ENCODE data around the gene ECT2. TPM values are rescaled to one million over a fixed set of nuclear protein-coding genes. Genes with fewer than 3 reads are reported as not detected.

The ECT2 gene
- polyA plus RNA-seq, 1 of the 3 experiments (the other 2 are of a cell fraction): 8.6 TPM

DNA sequence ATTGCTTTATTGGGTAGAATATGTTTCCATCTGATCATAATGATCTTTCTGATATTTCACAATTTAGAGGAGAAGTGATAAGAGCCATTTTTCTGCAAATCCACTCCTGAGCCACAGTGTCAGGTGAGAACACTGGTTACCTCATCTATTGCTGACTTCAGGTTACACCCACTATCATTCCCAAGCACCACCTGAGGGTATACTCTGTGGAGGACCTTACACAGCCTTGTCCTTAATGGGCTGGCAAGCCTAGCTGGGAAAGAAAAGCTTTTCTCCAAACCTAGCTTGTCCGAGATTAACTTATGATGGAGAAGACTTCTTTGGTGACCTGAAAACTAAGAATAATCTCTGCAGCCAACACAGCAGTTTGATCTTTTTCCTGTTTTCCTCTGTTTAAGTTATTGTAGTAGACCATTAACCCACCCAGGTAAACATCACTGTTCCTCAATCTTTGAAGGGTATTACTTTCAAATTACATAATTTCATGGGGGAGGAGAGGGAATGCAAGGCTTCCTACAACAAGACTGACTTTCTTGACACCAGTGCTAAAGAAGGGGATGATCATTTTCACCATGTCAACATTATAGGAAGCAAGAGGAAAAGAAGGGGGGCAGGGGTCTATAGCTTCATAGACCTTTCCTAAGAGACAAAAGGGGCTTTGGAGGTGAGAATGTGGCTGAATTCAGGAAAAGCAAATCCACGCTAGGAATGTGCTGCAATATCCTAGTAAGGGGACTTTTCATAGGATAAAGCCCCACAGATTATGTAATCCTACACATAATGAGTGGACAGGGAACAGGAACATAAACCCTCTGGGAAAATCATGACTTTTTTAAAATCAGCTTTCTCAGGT is 41.4 kb upstream of the ECT2 start:
- peak overlapping the region; percentile 90; the same call in 1 of the 2 replicates for H3K9ac ChIP-seq
- no peaks in the 10 kb centered on the region for H3K9me3 ChIP-seq
- H3K4me2 ChIP-seq: peak overlapping the region; percentile 78
- H3K79me2 ChIP-seq (ENCODE audit: insufficient read depth): peaks cover 62% of the 10 kb centered on the region
- peaks cover 14% of the 10 kb centered on the region for H3F3A ChIP-seq (replicated peaks; ENCODE audit: insufficient read depth)
- no peaks in the 10 kb centered on the region for H3K9me2 ChIP-seq
- DNase-seq: no peak
- peak overlapping the region; percentile 89 for H2AFZ ChIP-seq (ENCODE audit: low read depth)
- H3K36me3 ChIP-seq (replicated peaks in 1 of 2; ENCODE audit: control insufficient read depth in 1 of 2, insufficient read depth in 2 of 2, low read length in 1 of 2): no peaks in the 10 kb centered on the region
- ChIA-PET POLR2A (no interaction called here), CTCF (interaction anchor here (1.4 to 2.9 kb wide), 3 partner anchors 25 to 42 kb away, joined by 3 to 14 read pairs (median 10); no protein-coding TSS in a partner anchor)
- TF ChIP-seq TAF1 (IDR thresholded peaks at IDR 0.05; ENCODE audit: borderline replicate concordance, low read depth, low read length): no peak
- TF ChIP-seq, protein P1, sequence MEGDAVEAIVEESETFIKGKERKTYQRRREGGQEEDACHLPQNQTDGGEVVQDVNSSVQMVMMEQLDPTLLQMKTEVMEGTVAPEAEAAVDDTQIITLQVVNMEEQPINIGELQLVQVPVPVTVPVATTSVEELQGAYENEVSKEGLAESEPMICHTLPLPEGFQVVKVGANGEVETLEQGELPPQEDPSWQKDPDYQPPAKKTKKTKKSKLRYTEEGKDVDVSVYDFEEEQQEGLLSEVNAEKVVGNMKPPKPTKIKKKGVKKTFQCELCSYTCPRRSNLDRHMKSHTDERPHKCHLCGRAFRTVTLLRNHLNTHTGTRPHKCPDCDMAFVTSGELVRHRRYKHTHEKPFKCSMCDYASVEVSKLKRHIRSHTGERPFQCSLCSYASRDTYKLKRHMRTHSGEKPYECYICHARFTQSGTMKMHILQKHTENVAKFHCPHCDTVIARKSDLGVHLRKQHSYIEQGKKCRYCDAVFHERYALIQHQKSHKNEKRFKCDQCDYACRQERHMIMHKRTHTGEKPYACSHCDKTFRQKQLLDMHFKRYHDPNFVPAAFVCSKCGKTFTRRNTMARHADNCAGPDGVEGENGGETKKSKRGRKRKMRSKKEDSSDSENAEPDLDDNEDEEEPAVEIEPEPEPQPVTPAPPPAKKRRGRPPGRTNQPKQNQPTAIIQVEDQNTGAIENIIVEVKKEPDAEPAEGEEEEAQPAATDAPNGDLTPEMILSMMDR (IDR thresholded peaks at IDR 0.05): no peak
- peak overlapping the region; percentile 91 to 93; a peak in 3 of 4 replicates for H3K4me3 ChIP-seq (ENCODE audit: low read depth in 2 of 2, low read length in 1 of 2)
- H3K27me3 ChIP-seq (ENCODE audit: insufficient read depth): no peaks in the 10 kb centered on the region
- no peaks in the 10 kb centered on the region for H4K20me1 ChIP-seq (ENCODE audit: insufficient read depth)
- H3K4me1 ChIP-seq (ENCODE audit: control insufficient read depth in 1 of 2, insufficient read depth in 2 of 2, low read depth in 1 of 2, low read length in 1 of 2): peaks cover 0 to 7% of the 10 kb centered on the region in 2 experiments; a peak in 2 of 4 replicates
- H3K27ac ChIP-seq (ENCODE audit: low read depth in 2 of 2, low read length in 1 of 2): peak overlapping the region in 1 of 2 experiments; percentile 96; a peak in 2 of 4 replicates
- WGBS (ENCODE audit: low lambda C conversion rate): 88% methylated on average over 2 of the region's 2 CpGs

DNA sequence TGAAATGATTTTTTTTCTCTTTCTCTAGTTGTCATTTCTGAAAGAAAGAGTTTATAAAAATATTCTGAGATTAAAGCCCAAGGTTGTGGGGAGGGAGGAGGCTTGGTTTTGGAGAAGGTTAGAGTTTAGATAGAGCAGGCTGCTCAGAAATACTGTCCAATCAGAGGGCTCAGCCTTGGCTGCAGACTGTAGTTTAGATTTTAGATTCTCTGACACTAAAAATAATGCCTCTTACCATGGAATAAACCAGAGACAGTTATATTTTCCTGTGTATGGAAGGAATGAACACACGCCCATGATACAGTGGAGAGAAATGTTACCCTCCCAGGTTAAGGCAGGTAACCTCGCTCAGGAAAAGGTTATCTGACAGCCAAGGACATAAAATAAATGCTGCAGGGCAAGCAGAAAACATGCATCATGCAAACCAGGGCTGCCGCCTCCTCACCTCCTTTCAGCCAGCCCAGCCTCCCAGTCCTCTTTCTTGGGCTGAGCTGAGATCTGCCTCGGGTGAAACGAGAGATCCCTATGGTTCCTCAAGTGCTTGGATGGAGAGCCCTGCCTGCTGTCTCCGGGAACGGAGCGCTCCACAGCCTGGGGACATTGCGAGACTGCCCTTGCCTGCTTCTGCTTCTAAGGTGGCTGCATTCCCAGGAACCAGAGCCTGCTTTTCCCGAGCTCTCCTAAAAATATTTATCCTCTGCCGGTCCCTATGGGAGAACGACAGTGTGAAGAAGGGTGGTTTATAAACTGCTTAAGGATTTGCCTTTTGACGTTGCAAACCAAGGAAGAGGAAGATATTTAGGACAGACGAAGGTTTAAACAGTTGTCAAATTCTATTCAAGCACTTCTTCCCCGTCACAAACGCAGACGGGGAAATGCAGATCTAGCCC is 40.5 kb upstream of the ECT2 start:
- TF ChIP-seq RAD21 (IDR thresholded peaks at IDR 0.05; ENCODE audit: low read length) (no peak), JUND (IDR thresholded peaks at IDR 0.05) (no peak)
- WGBS (ENCODE audit: low lambda C conversion rate): 2% methylated on average over 14 of the region's 17 CpGs
- H3K9ac ChIP-seq: peak overlapping the region; percentile 90
- peak overlapping the region; percentile 89 for H2AFZ ChIP-seq (ENCODE audit: low read depth)
- ChIA-PET CTCF (interaction anchor here (0.8 to 2.9 kb wide), 14 partner anchors 9 to 57 kb away, joined by 3 to 18 read pairs (median 4); partner anchors contain the start of gene ECT2), POLR2A (no interaction called here)
- peaks cover 0 to 7% of the 10 kb centered on the region in 2 experiments; a peak in 2 of 4 replicates for H3K4me1 ChIP-seq (ENCODE audit: control insufficient read depth in 1 of 2, insufficient read depth in 2 of 2, low read depth in 1 of 2, low read length in 1 of 2)
- H3K9me2 ChIP-seq: no peaks in the 10 kb centered on the region
- H3K27ac ChIP-seq (ENCODE audit: low read depth in 2 of 2, low read length in 1 of 2): peak overlapping the region; percentile 85 to 96
- peaks cover 14% of the 10 kb centered on the region for H3F3A ChIP-seq (replicated peaks; ENCODE audit: insufficient read depth)
- no peaks in the 10 kb centered on the region for H3K9me3 ChIP-seq
- peak overlapping the region; percentile 78 for H3K4me2 ChIP-seq
- no peaks in the 10 kb centered on the region for H3K27me3 ChIP-seq (ENCODE audit: insufficient read depth)
- H3K36me3 ChIP-seq (replicated peaks in 1 of 2; ENCODE audit: control insufficient read depth in 1 of 2, insufficient read depth in 2 of 2, low read length in 1 of 2): no peaks in the 10 kb centered on the region
- peaks cover 54% of the 10 kb centered on the region for H3K79me2 ChIP-seq (ENCODE audit: insufficient read depth)
- H3K4me3 ChIP-seq (ENCODE audit: low read depth in 2 of 2, low read length in 1 of 2): peak overlapping the region; percentile 91 to 93
- peak; percentile 44 for DNase-seq
- no peaks in the 10 kb centered on the region for H4K20me1 ChIP-seq (ENCODE audit: insufficient read depth)
